ENCODE results near the gene FLVCR2. TPM values are rescaled to one million over a fixed set of nuclear protein-coding genes. Genes with fewer than 3 reads are reported as not detected.

Gene FLVCR2
- total RNA-seq, 2 donors from 2014 or later: 9.0 to 10.8 TPM

DNA sequence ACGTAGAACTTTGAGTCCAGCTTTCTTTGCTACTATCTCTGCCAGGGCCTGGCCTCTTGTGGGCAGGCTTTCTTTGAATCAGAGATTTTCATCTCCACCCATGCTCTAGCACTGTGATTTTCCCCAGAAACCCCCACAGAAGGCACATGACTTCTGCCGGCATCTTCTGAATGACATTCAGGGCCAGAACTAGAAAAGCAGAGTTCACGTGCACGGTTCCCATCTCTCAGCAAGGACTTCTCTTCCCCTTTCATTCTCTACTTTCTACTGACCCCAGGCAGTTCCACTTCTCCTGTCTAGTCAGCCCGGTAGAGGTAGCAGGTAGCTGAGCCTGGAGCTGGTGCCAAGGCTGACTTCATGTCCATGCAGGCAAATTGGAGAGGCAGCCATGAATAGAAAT is 29.3 kb upstream of the FLVCR2 start:
- H3K9me3 ChIP-seq: no peaks in the 10 kb centered on the region
- no peak for DNase-seq
- no peaks in the 10 kb centered on the region for H3K36me3 ChIP-seq
- H3K4me1 ChIP-seq: no peaks in the 10 kb centered on the region
- H3K27me3 ChIP-seq: no peaks in the 10 kb centered on the region
- TF ChIP-seq, protein P1, sequence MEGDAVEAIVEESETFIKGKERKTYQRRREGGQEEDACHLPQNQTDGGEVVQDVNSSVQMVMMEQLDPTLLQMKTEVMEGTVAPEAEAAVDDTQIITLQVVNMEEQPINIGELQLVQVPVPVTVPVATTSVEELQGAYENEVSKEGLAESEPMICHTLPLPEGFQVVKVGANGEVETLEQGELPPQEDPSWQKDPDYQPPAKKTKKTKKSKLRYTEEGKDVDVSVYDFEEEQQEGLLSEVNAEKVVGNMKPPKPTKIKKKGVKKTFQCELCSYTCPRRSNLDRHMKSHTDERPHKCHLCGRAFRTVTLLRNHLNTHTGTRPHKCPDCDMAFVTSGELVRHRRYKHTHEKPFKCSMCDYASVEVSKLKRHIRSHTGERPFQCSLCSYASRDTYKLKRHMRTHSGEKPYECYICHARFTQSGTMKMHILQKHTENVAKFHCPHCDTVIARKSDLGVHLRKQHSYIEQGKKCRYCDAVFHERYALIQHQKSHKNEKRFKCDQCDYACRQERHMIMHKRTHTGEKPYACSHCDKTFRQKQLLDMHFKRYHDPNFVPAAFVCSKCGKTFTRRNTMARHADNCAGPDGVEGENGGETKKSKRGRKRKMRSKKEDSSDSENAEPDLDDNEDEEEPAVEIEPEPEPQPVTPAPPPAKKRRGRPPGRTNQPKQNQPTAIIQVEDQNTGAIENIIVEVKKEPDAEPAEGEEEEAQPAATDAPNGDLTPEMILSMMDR (IDR thresholded peaks at IDR 0.05): no peak
- no peak overlapping the region for H3K9ac ChIP-seq (ENCODE audit: low read depth in 2 of 2, low read length in 2 of 2)
- no peak overlapping the region for H3K4me3 ChIP-seq
- intact Hi-C loops (cut with DNase I): no loop called here
- no peak overlapping the region for H3K27ac ChIP-seq

DNA sequence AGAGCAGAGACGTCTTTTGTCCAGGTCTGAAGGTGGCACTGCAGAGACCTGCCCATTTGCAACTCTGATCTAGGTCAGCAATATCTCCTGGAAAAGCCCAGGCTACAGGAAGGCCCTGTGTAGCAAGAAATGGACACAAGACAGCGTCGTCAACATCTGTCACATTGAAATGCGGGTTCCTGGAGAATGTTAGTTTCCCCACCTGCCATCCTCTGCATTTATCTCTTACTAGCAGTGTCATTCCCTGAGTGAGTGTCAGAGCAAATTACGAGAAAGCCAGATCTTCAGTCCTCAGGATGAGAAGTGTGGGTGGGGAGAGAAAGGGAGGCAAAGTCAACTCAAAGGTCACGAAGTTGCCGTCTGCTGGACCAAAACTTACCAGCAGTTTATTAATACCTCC is 27.4 kb upstream of the FLVCR2 start:
- no peak for DNase-seq
- TF ChIP-seq, protein P1 (IDR thresholded peaks at IDR 0.05): no peak

DNA sequence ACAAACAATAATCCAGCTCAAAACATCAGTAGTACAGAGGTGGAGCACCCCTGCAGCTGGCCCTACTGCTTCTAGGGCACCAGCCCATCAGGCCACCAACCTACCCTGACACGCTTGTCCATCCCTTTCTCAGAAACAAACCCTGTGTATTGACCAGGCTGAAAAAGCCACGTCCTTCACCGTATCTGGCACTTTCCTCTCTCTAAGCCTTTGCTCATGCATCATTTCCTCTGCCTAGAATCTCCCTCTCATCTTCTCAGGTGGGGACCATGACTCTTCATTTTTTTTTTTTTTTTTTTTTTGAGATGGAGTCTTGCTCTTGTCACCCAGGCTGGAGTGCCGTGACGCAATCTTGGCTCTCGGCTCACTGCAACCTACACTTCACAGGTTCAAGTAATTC is 25.3 kb upstream of the FLVCR2 start:
- TF ChIP-seq, protein P1 (IDR thresholded peaks at IDR 0.05): no peak
- DNase-seq: no peak
- no peaks in the 10 kb centered on the region for H3K36me3 ChIP-seq
- no peaks in the 10 kb centered on the region for H3K9me3 ChIP-seq
- intact Hi-C loops (cut with DNase I): no loop called here
- no peak overlapping the region for H3K9ac ChIP-seq (ENCODE audit: low read depth in 2 of 2, low read length in 2 of 2)
- no peaks in the 10 kb centered on the region for H3K4me1 ChIP-seq
- H3K27ac ChIP-seq: no peak overlapping the region
- no peaks in the 10 kb centered on the region for H3K27me3 ChIP-seq
- no peak overlapping the region for H3K4me3 ChIP-seq

More for the DNA sequence above, 27.4 kb upstream of the FLVCR2 start:
- no peaks in the 10 kb centered on the region for H3K9me3 ChIP-seq
- no peak overlapping the region for H3K4me3 ChIP-seq
- intact Hi-C loops (cut with DNase I): no loop called here
- no peaks in the 10 kb centered on the region for H3K4me1 ChIP-seq
- no peak overlapping the region for H3K27ac ChIP-seq
- H3K27me3 ChIP-seq: no peaks in the 10 kb centered on the region
- no peak overlapping the region for H3K9ac ChIP-seq (ENCODE audit: low read depth in 2 of 2, low read length in 2 of 2)
- no peaks in the 10 kb centered on the region for H3K36me3 ChIP-seq

DNA sequence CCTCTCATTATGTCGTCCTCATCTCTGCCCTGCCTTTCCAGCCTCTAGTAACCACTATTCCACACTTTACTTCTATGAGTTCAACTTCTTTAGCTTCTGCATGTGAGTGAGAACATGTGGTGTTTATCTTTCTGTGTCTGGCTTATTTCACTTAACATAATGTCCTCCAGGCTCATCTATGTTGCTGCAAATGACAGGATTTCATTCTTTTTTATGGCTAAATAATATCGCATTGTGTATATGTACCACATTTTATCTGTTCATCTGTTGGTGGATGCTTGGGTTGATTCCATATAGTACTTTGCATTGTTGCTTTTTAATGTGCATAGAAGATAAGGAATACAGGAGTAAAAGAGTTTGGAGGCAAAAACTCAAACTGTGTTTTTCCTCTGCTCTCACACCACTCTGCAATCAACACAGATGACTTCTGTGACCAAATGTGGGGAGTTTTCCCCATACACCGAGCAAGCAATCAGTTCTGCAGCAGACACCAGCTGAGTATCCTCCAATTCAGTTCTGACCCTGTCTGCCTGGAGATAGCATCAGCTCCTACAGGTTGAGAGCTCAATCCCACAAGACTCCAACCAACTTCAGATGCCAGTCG is 24.6 kb upstream of the FLVCR2 start:
- Histone ChIP-seq H3K9ac (ENCODE audit: low read depth in 2 of 2, low read length in 2 of 2) (no peak overlapping the region), H3K27ac (no peak overlapping the region), H3K9me3 (no peaks in the 10 kb centered on the region), H3K4me1 (no peaks in the 10 kb centered on the region), H3K36me3 (no peaks in the 10 kb centered on the region), H3K27me3 (no peaks in the 10 kb centered on the region), H3K4me3 (no peak overlapping the region)
- no peak for DNase-seq
- intact Hi-C loops (cut with DNase I): no loop called here
- TF ChIP-seq, protein P1 (IDR thresholded peaks at IDR 0.05): no peak

DNA sequence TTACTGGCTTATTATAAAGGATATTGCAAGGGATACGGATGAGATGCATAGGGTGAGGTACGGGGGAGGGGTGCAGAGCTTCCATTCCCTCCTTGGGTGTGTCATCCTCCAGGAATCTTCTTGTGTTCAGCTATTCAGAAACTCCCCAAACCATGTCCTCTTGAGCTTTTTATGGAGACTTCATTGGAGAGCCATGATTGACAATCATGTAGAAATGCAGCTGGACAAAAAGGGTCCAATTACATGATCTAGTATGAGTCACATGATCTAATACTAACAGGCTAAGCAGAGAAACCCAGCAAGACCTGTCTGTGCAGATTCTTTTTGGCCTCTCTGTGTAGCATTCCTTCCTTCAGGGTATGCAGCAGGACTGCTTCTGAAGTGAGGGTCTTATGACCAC is 23.9 kb upstream of the FLVCR2 start:
- no peak for DNase-seq
- intact Hi-C loops (cut with DNase I): no loop called here
- H3K36me3 ChIP-seq: no peaks in the 10 kb centered on the region
- H3K27me3 ChIP-seq: no peaks in the 10 kb centered on the region
- H3K9me3 ChIP-seq: no peaks in the 10 kb centered on the region
- no peak overlapping the region for H3K9ac ChIP-seq (ENCODE audit: low read depth in 2 of 2, low read length in 2 of 2)
- H3K4me1 ChIP-seq: no peaks in the 10 kb centered on the region
- TF ChIP-seq, protein P1 (IDR thresholded peaks at IDR 0.05): no peak
- H3K4me3 ChIP-seq: no peak overlapping the region
- no peak overlapping the region for H3K27ac ChIP-seq

All from colonic mucosa (tissue), 4 donors.